ENCODE data around the gene SLC35A3. TPM values are rescaled to one million over a fixed set of nuclear protein-coding genes. Genes with fewer than 3 reads are reported as not detected.

The SLC35A3 gene
- total and polyA plus RNA-seq, 9 of the 15 experiments (the other 6 are each of a cell fraction or from before 2014, with no cell fraction given): 3.5 to 21.7 (median 13.2) TPM

GRCh38 chr1:100034470-100034869 lies 64.7 kb downstream of the SLC35A3 start (continued):
- TF ChIP-seq ZNF518B (CRISPR knock-in tag; IDR thresholded peaks at IDR 0.05) (no peak), TFAP4 (CRISPR knock-in tag; IDR thresholded peaks at IDR 0.05; ENCODE audit: borderline replicate concordance) (no peak), FOXP1 (CRISPR knock-in tag; IDR thresholded peaks at IDR 0.05) (no peak), RAD21 (CRISPR knock-in tag; conservative IDR thresholded peaks at IDR 0.05 in 1 of 2, IDR thresholded peaks at IDR 0.05 in 1 of 2) (peak; percentile 80 to 85), RBBP5 (IDR thresholded peaks at IDR 0.05; ENCODE audit: borderline replicate concordance, insufficient read depth, low read length, poor library complexity, severe bottlenecking) (no peak), HMGXB4 (CRISPR knock-in tag; IDR thresholded peaks at IDR 0.05) (no peak), EGR1 (conservative IDR thresholded peaks at IDR 0.05) (peak; percentile 18; the same call in 1 of the 2 replicates), ZNF764 (CRISPR knock-in tag; IDR thresholded peaks at IDR 0.05; ENCODE audit: low read depth) (no peak), MYC (IDR thresholded peaks at IDR 0.05; ENCODE audit: low read depth, low read length) (0 out of 2 replicates have a peak, but pooled peaks have one; percentile 23), MYC (CRISPR knock-in tag; IDR thresholded peaks at IDR 0.05; ENCODE audit: borderline replicate concordance, low read depth) (no peak), CTCF (IDR thresholded peaks at IDR 0.05 in 2 of 3, conservative IDR thresholded peaks at IDR 0.05 in 1 of 3; ENCODE audit: insufficient read depth in 2 of 3, low read depth in 1 of 3, low read length in 3 of 3) (peak; percentile 38 to 81 (median 63); a peak in 5 of 6 replicates), ETS1 (conservative IDR thresholded peaks at IDR 0.05; ENCODE audit: control insufficient read depth, low read depth, low read length) (no peak), E2F6 (IDR thresholded peaks at IDR 0.05; ENCODE audit: borderline replicate concordance in 1 of 2, extremely low read depth in 1 of 2, insufficient read depth in 1 of 2, insufficient read length in 1 of 2, low read depth in 1 of 2, low read length in 1 of 2, poor library complexity in 1 of 2, severe bottlenecking in 1 of 2) (no peak), POU5F1 (IDR thresholded peaks at IDR 0.05; ENCODE audit: borderline replicate concordance, low read depth, low read length, partially characterized antibody) (no peak)
